DOHH2 (cell line): Measurements from ENCODE around the gene RHOBTB3.
A peak's percentile ranks its signal among the peaks of the same experiment; 100 is the strongest.
"Not testable (repeated sequence)": the region's sequence is repeated elsewhere in the genome, so short reads cannot be mapped to it uniquely, and the experiment has no call there.

ENCODE experiments used
- H3F3A ChIP-seq: fragments of 200-600 bp; sonication (generic), shearing (Covaris generic); 2 replicates; pipeline ENCODE4 v1.6.0; 2016; ENCODE audit warnings: antibody characterized with exemption, mild to moderate bottlenecking; ENCODE audit not compliant: control insufficient read depth, insufficient read depth
- H3K27ac ChIP-seq: fragments of 200-600 bp; sonication (generic); 2 replicates; pipeline ENCODE4 v1.5.1; 2014; ENCODE audit warnings: low read depth, mild to moderate bottlenecking, low read length, moderate library complexity
- H3K27me3 ChIP-seq: fragments of 200-600 bp; sonication (generic); 2 replicates; pipeline ENCODE4 v1.6.1; 2014; ENCODE audit warnings: mild to moderate bottlenecking, low read length, mixed read lengths; ENCODE audit not compliant: control insufficient read depth
- H3K36me3 ChIP-seq: fragments of 200-600 bp; sonication (generic); 2 replicates; pipeline ENCODE4 v1.6.1; 2014; ENCODE audit warnings: mild to moderate bottlenecking, low read length, moderate library complexity, mixed read lengths; ENCODE audit not compliant: control insufficient read depth
- H3K4me1 ChIP-seq: fragments of 200-600 bp; sonication (generic); 2 replicates; pipeline ENCODE4 v1.6.1; 2014; ENCODE audit warnings: mild to moderate bottlenecking, low read length, mixed read lengths; ENCODE audit not compliant: control insufficient read depth
- H3K4me2 ChIP-seq: fragments of 200-600 bp; sonication (generic); 2 replicates; pipeline ENCODE4 v1.6.0; 2014; ENCODE audit warnings: mild to moderate bottlenecking, low read length, moderate library complexity
- H3K4me3 ChIP-seq: fragments of 200-600 bp; sonication (generic); 2 replicates; pipeline ENCODE4 v1.5.1; 2014; ENCODE audit warnings: mild to moderate bottlenecking, low read length, mixed read lengths
- H3K79me2 ChIP-seq: fragments of 200-600 bp; sonication (generic); 2 replicates; pipeline ENCODE4 v1.6.1; 2014; ENCODE audit warnings: mild to moderate bottlenecking, low read length, mixed read lengths; ENCODE audit not compliant: control insufficient read depth
- H3K9me2 ChIP-seq: fragments of 200-600 bp; sonication (generic); replicated peaks from 2 replicates; pipeline ENCODE4 v1.6.1; 2014; ENCODE audit warnings: mild to moderate bottlenecking, low read length, mixed read lengths; ENCODE audit not compliant: control insufficient read depth
- H3K9me3 ChIP-seq: fragments of 200-600 bp; sonication (generic); 2 replicates; pipeline ENCODE4 v1.6.1; 2014; ENCODE audit warnings: antibody characterized with exemption, low read length, mixed read lengths; ENCODE audit not compliant: control insufficient read depth, insufficient read depth
- H4K20me1 ChIP-seq: fragments of 200-600 bp; sonication (generic); 2 replicates; pipeline ENCODE4 v1.6.0; 2014; ENCODE audit warnings: low read depth, mild to moderate bottlenecking, antibody characterized with exemption, low read length, moderate library complexity; ENCODE audit not compliant: control insufficient read depth, insufficient read depth
- CTCF ChIP-seq: fragments of 200-600 bp; sonication (generic); IDR thresholded peaks from one replicate; pipeline ENCODE4 v1.5.1; 2014; ENCODE audit warnings: antibody characterized with exemption, mild to moderate bottlenecking, low read depth, low read length; ENCODE audit not compliant: poor library complexity, severe bottlenecking
- EZH2phosphoT487 ChIP-seq: fragments of 200-600 bp; sonication (generic); IDR thresholded peaks from 2 replicates; pipeline ENCODE4 v1.6.1; 2017; ENCODE audit warnings: borderline replicate concordance, mild to moderate bottlenecking, antibody characterized with exemption, low read length, moderate library complexity, mixed read lengths

The RHOBTB3 gene

GRCh38 chr5:95812074-95812471 is 80.9 kb downstream of the RHOBTB3 start:
- TF ChIP-seq CTCF: no peak
- no peak for TF ChIP-seq EZH2phosphoT487
- H3K4me1 ChIP-seq: peaks cover 52% of the 10 kb centered on the region
- H3K4me2 ChIP-seq: no peak overlapping the region
- 0 out of 2 replicates have a peak, but pooled peaks cover 3% of the 10 kb centered on the region for H3F3A ChIP-seq
- H3K9me2 ChIP-seq: no peaks in the 10 kb centered on the region
- H3K27me3 ChIP-seq: no peaks in the 10 kb centered on the region
- H3K4me3 ChIP-seq: no peak overlapping the region
- H3K36me3 ChIP-seq: peaks cover 38% of the 10 kb centered on the region
- no peaks in the 10 kb centered on the region for H4K20me1 ChIP-seq
- no peaks in the 10 kb centered on the region; the same call in 1 of the 2 replicates for H3K79me2 ChIP-seq
- H3K27ac ChIP-seq: no peak overlapping the region
- no peaks in the 10 kb centered on the region for H3K9me3 ChIP-seq

- not testable (repeated sequence) for H3K9me3 ChIP-seq, H4K20me1 ChIP-seq, H3F3A ChIP-seq, H3K9me2 ChIP-seq, H3K27me3 ChIP-seq, H3K79me2 ChIP-seq, H3K4me3 ChIP-seq, H3K4me2 ChIP-seq, H3K27ac ChIP-seq
- Histone ChIP-seq H3K4me1 (peaks cover 56% of the 10 kb centered on the region), H3K36me3 (peaks cover 41% of the 10 kb centered on the region)
These were observed 81.9 kb downstream of the RHOBTB3 start for GRCh38 chr5:95813035-95813434.

- no peak overlapping the region for H3K27ac ChIP-seq
- H3K36me3 ChIP-seq: peaks cover 41% of the 10 kb centered on the region
- TF ChIP-seq CTCF (no peak), EZH2phosphoT487 (no peak)
- H3K4me2 ChIP-seq: 0 out of 2 replicates have a peak overlapping the region, but pooled peaks have one; percentile 4
- peaks cover 57% of the 10 kb centered on the region for H3K4me1 ChIP-seq
- no peak overlapping the region for H3K4me3 ChIP-seq
- no peaks in the 10 kb centered on the region for H3K27me3 ChIP-seq
- no peaks in the 10 kb centered on the region for H3K9me2 ChIP-seq
- peaks cover 26% of the 10 kb centered on the region for H3K79me2 ChIP-seq
- H4K20me1 ChIP-seq: no peaks in the 10 kb centered on the region
- no peaks in the 10 kb centered on the region for H3F3A ChIP-seq
- H3K9me3 ChIP-seq: no peaks in the 10 kb centered on the region
These were observed 84.1 kb downstream of the RHOBTB3 start for GRCh38 chr5:95815155-95815729.

GRCh38 chr5:95816341-95816740 is 85.2 kb downstream of the RHOBTB3 start:
- Histone ChIP-seq H3K36me3 (peaks cover 41% of the 10 kb centered on the region), H3F3A (no peaks in the 10 kb centered on the region), H3K9me3 (no peaks in the 10 kb centered on the region), H3K27me3 (no peaks in the 10 kb centered on the region), H3K79me2 (peaks cover 37% of the 10 kb centered on the region), H4K20me1 (no peaks in the 10 kb centered on the region), H3K9me2 (no peaks in the 10 kb centered on the region), H3K4me3 (no peak overlapping the region), H3K27ac (no peak overlapping the region), H3K4me1 (peaks cover 68% of the 10 kb centered on the region), H3K4me2 (no peak overlapping the region)
- no peak for TF ChIP-seq EZH2phosphoT487
- TF ChIP-seq CTCF: no peak
